Measurements from ENCODE around the gene SCML1.

- TF ChIP-seq, protein P1, sequence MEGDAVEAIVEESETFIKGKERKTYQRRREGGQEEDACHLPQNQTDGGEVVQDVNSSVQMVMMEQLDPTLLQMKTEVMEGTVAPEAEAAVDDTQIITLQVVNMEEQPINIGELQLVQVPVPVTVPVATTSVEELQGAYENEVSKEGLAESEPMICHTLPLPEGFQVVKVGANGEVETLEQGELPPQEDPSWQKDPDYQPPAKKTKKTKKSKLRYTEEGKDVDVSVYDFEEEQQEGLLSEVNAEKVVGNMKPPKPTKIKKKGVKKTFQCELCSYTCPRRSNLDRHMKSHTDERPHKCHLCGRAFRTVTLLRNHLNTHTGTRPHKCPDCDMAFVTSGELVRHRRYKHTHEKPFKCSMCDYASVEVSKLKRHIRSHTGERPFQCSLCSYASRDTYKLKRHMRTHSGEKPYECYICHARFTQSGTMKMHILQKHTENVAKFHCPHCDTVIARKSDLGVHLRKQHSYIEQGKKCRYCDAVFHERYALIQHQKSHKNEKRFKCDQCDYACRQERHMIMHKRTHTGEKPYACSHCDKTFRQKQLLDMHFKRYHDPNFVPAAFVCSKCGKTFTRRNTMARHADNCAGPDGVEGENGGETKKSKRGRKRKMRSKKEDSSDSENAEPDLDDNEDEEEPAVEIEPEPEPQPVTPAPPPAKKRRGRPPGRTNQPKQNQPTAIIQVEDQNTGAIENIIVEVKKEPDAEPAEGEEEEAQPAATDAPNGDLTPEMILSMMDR (IDR thresholded peaks at IDR 0.05): no peak
- TF ChIP-seq POLR2A (IDR thresholded peaks at IDR 0.05) (no peak), POLR2AphosphoS5 (IDR thresholded peaks at IDR 0.05) (no peak), EP300 (IDR thresholded peaks at IDR 0.05) (no peak)
These were observed 29.6 kb upstream of the SCML1 start for GRCh38 chrX:17707731-17708130.

All from sigmoid colon (tissue), 4 donors.